Tongue (tissue), 3 donors: ENCODE data around the gene PSORS1C1. TPM values are rescaled to one million over a fixed set of nuclear protein-coding genes. Genes with fewer than 3 reads are reported as not detected.
A peak's percentile ranks its signal among the peaks of the same experiment; 100 is the strongest.
"Not testable (repeated sequence)": the region's sequence is repeated elsewhere in the genome, so short reads cannot be mapped to it uniquely, and the experiment has no call there.

ENCODE experiments used
- DNase-seq: peaks from one replicate; pipeline ENCODE4 v3.0.0-alpha.2; 2015
- small RNA-seq: library from RNA; depleted of rRNA; stranded (forward); fragments of <200 nt; gene quantifications from one replicate; pipeline ENCODE3, GENCODE V24; 2014; ENCODE audit warnings: low replicate concordance
- total RNA-seq: library from RNA; depleted of rRNA; stranded (reverse); fragments of >200 nt; gene quantifications from one replicate; pipeline ENCODE4 v1.2.3, GENCODE V29; 2014

Gene PSORS1C1
- total RNA-seq, 1 donor from 2014 or later = 0.41 TPM

DNA sequence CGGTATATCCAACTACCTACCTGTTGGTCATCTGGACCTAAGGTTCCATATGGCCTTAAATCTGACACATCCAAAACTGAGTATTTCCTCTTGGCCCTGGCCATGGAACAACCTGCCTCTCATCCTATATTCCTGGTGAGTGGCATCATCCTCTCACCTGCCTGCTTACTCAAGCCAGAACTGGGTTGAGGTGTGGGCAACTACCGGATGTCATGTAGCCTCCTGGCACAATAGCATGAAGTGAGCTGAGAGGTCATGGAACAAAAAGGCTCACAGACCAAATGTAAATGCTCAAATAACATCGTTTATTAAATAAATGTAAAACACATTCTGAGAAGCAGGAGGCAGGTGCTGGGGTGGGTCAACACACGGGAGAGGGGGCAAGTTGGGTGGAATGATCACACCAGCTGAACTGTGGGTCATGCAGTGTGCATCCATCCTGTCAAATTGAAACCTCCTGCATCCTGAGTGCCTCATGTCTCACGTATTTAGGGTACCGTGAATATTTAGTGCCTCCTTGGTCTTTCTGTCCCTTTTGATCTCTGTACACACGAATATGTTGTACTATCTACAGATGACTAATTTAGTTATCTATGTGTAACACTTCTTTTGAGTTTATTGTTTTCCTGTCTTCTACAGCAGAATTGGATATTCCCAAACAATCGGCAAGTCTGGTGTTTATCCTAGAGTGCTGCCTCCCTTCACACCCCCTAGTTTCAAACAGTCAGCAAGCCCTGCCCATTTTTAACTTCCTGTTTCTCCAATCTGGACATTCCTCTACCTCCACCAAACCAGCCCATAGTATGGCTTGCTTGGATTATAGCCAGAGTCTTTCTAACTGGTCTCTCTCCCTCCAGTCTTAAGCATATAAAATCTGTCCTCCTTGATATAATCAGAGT, 63.8 kb downstream of the PSORS1C1 start:
- DNase-seq = no peak

DNA sequence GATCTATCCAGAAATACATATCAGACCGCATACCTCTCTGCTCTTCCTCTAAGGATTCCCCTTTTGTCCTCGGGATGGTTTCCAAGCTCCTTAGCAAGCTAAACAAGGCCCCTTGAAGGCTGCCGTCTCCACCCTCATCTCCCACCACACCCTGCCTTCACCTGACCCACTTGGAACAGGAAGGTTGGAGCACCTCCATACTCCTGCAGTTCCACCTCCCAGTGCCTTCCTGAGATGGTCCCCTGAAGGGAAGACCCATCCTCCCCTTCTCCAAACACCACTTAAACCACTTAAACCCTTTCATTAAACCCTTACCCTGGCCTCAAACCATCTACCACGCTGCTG, 64.4 kb downstream of the PSORS1C1 start:
- no peak for DNase-seq

- no peak for DNase-seq
Measured at GRCh38 chr6:31179896-31180295, 65.3 kb downstream of the PSORS1C1 start.

DNA sequence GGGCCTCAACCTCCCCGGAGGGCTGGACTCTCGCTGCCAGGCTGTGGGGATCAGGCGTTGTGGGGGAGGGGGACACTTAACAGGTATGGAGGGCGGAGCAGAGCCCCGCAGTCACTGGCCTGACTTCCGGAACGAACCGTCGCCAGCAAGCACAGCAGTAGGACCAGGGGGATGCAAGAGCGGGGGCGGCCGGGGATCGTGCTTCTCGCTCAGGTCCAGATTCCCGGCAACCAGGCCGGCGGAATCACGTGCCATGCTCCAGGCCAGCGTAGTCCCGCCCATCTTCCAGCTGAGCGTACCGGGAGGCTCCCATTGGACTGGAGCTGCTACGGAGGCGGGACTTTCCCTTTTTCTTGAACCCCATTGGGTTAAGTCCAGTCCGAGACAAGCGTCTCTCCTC, 65.9 kb downstream of the PSORS1C1 start:
- DNase-seq = peak; percentile 88

- DNase-seq = not testable (repeated sequence)
Measured at GRCh38 chr6:31183287-31183686, 68.7 kb downstream of the PSORS1C1 start.

GRCh38 chr6:31183859-31184258, 69.3 kb downstream of the PSORS1C1 start:
- not testable (repeated sequence) for DNase-seq

DNA sequence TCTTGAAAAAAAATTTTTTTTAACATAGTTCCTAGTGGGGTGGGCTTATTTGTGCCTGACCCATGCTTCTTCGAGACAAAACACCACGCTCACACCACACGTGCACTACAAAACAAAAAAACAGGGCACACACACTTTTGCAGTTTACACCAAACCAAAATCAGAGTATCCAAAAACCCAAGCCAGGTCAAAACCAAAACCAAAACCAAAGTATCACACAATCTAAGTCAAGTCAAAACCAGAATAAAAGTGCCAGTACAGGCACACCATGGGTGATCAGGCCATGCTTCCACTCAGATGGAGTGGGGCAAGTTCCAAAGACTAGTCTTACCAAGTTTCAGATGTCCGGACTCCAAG, 71.1 kb downstream of the PSORS1C1 start:
- DNase-seq = not testable (repeated sequence)

- DNase-seq = no peak
Measured at GRCh38 chr6:31186052-31186734, 71.6 kb downstream of the PSORS1C1 start.

DNA sequence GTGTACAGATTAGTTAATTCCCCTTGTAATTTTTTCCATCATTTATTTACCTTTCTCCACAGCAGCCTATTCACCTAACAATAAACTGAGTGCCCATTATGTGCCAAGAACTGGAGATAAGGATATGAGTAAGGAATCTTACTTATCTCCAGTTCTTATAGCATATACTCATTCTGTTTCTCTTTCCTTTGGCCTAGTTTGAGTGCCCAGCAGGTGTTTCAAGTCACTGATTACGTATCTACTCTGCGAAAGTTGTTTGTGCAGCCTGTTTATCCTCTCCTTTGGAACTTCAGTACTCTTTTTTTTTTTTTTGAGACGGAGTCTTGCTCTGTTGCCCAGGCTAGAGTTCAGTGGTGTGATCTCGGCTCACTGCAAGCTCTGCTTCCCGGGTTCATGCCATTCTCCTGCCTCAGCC, 73.2 kb downstream of the PSORS1C1 start:
- no peak for DNase-seq

- not testable (repeated sequence) for DNase-seq
Measured at GRCh38 chr6:31189223-31189622, 74.6 kb downstream of the PSORS1C1 start.

Small RNA genes lying within 50 kb of the gene (small RNA-seq; reads per million reads assigned to genes)
- gene POLR2LP1 (not detected), gene RNU6-1133P (not detected)

Other genes starting within 250 kb of the PSORS1C1 start
- 73.2 TPM for gene DDR1, start 230.3 kb upstream of the PSORS1C1 start, total RNA-seq
- gene GTF2H4, start 206.6 kb upstream of the PSORS1C1 start, total RNA-seq = 19.9 TPM
- 19.6 TPM for gene VARS2, start 200.6 kb upstream of the PSORS1C1 start, total RNA-seq
- not detected for gene SFTA2, start 182.6 kb upstream of the PSORS1C1 start, total RNA-seq
- not detected for gene MUCL3, start 173.8 kb upstream of the PSORS1C1 start, total RNA-seq
- 6.9 TPM for gene MUC21, start 131.1 kb upstream of the PSORS1C1 start, total RNA-seq
- gene MUC22, start 104.3 kb upstream of the PSORS1C1 start, total RNA-seq = 0.21 TPM
- gene C6orf15, start 2.2 kb upstream of the PSORS1C1 start, total RNA-seq = 5.0 TPM
- gene CDSN, start 5.6 kb downstream of the PSORS1C1 start, total RNA-seq = not detected
- gene PSORS1C2, start 24.3 kb downstream of the PSORS1C1 start, total RNA-seq = not detected
- 14.2 TPM for gene CCHCR1, start 43.0 kb downstream of the PSORS1C1 start, total RNA-seq
- gene TCF19, start 43.8 kb downstream of the PSORS1C1 start, total RNA-seq = 16.4 TPM
- gene POU5F1, start 55.9 kb downstream of the PSORS1C1 start, total RNA-seq = 7.5 TPM
- 27.6 TPM for gene HLA-C, start 157.3 kb downstream of the PSORS1C1 start, total RNA-seq
- gene HLA-B, start 242.4 kb downstream of the PSORS1C1 start, total RNA-seq = 451 TPM